Measurements from ENCODE around the gene RALGPS1. TPM values are rescaled to one million over a fixed set of nuclear protein-coding genes. Genes with fewer than 3 reads are reported as not detected.
A peak's percentile ranks its signal among the peaks of the same experiment; 100 is the strongest.

Gene RALGPS1
- total RNA-seq, 1 donor from 2014 or later = 15.2 TPM

DNA sequence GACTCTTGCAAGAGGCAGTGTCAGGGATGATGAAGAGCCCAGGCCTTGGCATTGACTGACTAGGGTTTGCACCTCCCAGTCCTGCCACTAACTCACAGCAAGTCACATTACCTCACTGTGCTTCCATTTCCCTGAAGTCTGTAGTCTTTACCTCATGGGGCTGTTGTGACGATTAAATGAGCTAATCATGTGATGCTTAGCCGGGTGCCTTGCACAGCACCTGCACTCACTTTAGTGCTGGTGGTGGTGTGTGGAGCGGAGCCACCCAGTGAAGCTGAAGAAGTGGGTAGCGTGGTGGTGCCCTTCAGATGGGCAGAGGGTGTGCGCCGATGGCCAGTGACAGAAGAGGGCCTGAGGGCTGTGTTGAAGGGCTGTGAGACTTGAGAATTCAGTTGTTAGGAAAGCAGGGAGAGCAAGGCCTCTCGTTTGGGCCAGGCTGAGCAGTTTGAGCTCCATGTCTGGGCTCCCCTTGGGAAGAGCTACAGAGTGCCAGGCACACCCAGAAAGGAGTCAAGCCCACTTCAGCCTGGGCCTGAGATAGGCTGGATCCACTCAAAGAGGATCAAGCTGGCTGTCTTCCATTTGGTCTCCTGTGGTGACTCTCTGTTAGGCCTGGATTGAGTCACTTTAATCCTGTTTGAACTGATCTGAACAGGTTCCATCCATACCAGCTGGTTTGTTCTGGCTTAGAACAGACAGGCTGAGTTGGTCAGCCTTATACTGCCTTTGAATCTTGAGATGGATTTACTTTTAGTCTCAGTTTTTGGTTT is 42.5 kb downstream of the RALGPS1 start:
- intact Hi-C loops (cut with DNase I) = no loop called here

DNA sequence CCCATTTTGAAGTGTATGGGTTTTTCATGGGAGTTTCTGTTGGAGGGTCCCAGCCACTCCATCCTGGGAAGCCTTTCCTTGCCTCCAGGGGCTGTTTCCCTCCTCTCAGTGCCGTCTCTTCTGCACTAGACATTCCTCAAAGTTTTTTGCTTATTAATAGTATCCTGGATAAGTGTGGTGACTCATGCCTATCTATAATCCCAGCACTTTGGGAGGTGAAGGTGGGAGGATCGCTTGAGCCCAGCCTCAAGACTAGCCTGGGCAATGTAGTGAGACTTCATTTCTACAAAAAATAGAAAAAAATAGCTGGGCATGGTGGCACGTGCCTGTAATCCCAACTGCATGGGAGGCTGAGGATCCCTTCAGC is 43.1 kb downstream of the RALGPS1 start:
- Histone ChIP-seq H3K36me3 (no peaks in the 10 kb centered on the region), H3K4me1 (peaks cover 17% of the 10 kb centered on the region), H3K27me3 (no peaks in the 10 kb centered on the region), H3K9me3 (no peaks in the 10 kb centered on the region), H3K4me3 (no peak overlapping the region), H3K27ac (peak overlapping the region; percentile 47)
- peak in 1 of 2 donors; percentile 21 for TF ChIP-seq POLR2AphosphoS5 (IDR thresholded peaks at IDR 0.05; ENCODE audit: insufficient read depth in 1 of 2, low read depth in 1 of 2)
- TF ChIP-seq, protein P1, sequence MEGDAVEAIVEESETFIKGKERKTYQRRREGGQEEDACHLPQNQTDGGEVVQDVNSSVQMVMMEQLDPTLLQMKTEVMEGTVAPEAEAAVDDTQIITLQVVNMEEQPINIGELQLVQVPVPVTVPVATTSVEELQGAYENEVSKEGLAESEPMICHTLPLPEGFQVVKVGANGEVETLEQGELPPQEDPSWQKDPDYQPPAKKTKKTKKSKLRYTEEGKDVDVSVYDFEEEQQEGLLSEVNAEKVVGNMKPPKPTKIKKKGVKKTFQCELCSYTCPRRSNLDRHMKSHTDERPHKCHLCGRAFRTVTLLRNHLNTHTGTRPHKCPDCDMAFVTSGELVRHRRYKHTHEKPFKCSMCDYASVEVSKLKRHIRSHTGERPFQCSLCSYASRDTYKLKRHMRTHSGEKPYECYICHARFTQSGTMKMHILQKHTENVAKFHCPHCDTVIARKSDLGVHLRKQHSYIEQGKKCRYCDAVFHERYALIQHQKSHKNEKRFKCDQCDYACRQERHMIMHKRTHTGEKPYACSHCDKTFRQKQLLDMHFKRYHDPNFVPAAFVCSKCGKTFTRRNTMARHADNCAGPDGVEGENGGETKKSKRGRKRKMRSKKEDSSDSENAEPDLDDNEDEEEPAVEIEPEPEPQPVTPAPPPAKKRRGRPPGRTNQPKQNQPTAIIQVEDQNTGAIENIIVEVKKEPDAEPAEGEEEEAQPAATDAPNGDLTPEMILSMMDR (IDR thresholded peaks at IDR 0.05) = no peak
- TF ChIP-seq POLR2A (IDR thresholded peaks at IDR 0.05) = no peak
- intact Hi-C loops (cut with DNase I) = no loop called here
- no peak for DNase-seq (ENCODE audit: extremely low spot score in 2 of 2)

More for the DNA sequence above, 42.5 kb downstream of the RALGPS1 start:
- TF ChIP-seq POLR2A (IDR thresholded peaks at IDR 0.05) = no peak
- peak in 1 of 2 donors; percentile 32 for TF ChIP-seq POLR2AphosphoS5 (IDR thresholded peaks at IDR 0.05; ENCODE audit: insufficient read depth in 1 of 2, low read depth in 1 of 2)
- TF ChIP-seq, protein P1 (IDR thresholded peaks at IDR 0.05) = no peak
- Histone ChIP-seq H3K9me3 (no peaks in the 10 kb centered on the region), H3K4me3 (no peak overlapping the region), H3K27me3 (no peaks in the 10 kb centered on the region), H3K36me3 (no peaks in the 10 kb centered on the region), H3K27ac (peak overlapping the region; percentile 47), H3K4me1 (peaks cover 17% of the 10 kb centered on the region)
- DNase-seq (ENCODE audit: extremely low spot score in 2 of 2) = no peak

DNA sequence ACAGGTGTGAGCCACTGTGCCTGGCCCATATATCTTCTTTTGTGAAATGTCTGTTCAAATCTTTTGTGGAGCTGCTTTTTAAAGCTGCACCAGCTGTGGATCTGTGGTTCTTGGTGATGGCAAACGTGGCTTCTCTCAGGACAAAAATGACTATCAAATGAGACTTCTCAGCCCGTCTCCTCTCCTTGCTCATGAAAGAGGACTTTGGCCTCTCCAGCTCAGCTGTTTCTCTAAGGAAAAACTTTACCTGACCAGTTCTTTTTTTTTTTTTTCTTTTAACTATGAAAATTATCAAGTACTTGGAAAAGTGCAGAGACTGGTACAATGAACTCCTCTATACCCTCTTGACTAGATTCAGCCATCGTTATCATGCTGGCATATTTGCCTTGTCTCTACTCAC is 44.8 kb downstream of the RALGPS1 start:
- Histone ChIP-seq H3K9me3 (no peaks in the 10 kb centered on the region), H3K4me1 (peaks cover 17% of the 10 kb centered on the region), H3K36me3 (no peaks in the 10 kb centered on the region), H3K4me3 (no peak overlapping the region), H3K27me3 (no peaks in the 10 kb centered on the region), H3K27ac (no peak overlapping the region)
- no peak for DNase-seq (ENCODE audit: extremely low spot score in 2 of 2)
- TF ChIP-seq POLR2A (IDR thresholded peaks at IDR 0.05) = no peak
- TF ChIP-seq, protein P1 (IDR thresholded peaks at IDR 0.05) = no peak
- intact Hi-C loops (cut with DNase I) = no loop called here

DNA sequence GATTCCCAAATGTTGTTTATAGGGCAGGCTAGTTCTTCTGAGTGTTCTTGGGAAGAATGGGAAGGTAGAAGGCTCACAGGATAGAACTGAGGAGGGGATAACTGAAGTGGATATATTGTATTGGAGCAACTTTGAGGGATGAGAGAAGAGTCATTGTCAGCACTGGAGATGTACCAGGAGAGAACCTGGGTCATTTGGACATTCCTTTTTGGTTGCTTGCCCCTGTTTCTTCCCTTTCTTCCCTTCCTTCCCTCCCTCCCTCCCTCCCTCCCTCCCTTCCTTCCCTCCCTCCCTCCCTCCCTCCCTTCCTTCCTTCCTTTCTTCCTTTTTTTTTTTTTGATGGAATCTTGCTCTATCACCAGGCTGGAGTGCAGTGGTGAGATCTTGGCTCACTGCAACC is 45.3 kb downstream of the RALGPS1 start:
- intact Hi-C loops (cut with DNase I) = no loop called here
- DNase-seq (ENCODE audit: extremely low spot score in 2 of 2) = no peak
- Histone ChIP-seq H3K27ac (no peak overlapping the region), H3K9me3 (no peaks in the 10 kb centered on the region), H3K36me3 (no peaks in the 10 kb centered on the region), H3K4me3 (no peak overlapping the region), H3K27me3 (no peaks in the 10 kb centered on the region), H3K4me1 (peaks cover 17% of the 10 kb centered on the region)
- TF ChIP-seq, protein P1 (IDR thresholded peaks at IDR 0.05) = no peak
- TF ChIP-seq POLR2AphosphoS5 (IDR thresholded peaks at IDR 0.05; ENCODE audit: insufficient read depth in 1 of 2, low read depth in 1 of 2) (no peak), POLR2A (IDR thresholded peaks at IDR 0.05) (no peak)

DNA sequence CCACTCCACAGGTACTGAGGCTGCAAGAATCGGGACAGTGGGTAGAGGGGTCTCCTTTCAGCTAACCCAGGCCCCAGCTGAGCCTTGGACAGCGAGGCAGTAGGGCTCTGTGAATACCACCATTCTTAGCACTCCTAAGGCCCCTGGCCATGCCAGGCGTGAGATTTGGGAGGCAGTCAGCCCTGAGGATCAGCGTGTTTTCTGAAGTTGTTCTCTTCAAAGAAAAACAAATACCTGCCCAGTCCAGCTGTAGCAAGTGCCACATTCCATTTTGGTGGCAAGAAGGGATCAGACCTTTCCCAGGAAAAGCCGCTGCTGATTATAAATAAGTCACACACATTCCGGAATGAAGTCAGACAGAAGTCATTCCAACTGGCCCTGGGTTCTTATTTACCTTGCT is 47.8 kb downstream of the RALGPS1 start:
- H3K4me3 ChIP-seq = no peak overlapping the region
- H3K27me3 ChIP-seq = no peaks in the 10 kb centered on the region
- DNase-seq (ENCODE audit: extremely low spot score in 2 of 2) = no peak
- TF ChIP-seq, protein P1 (IDR thresholded peaks at IDR 0.05) = no peak
- TF ChIP-seq POLR2A (IDR thresholded peaks at IDR 0.05) (no peak), POLR2AphosphoS5 (IDR thresholded peaks at IDR 0.05; ENCODE audit: insufficient read depth in 1 of 2, low read depth in 1 of 2) (no peak)
- intact Hi-C loops (cut with DNase I) = no loop called here
- no peaks in the 10 kb centered on the region for H3K9me3 ChIP-seq
- H3K27ac ChIP-seq = no peak overlapping the region
- no peaks in the 10 kb centered on the region for H3K36me3 ChIP-seq
- peaks cover 11% of the 10 kb centered on the region for H3K4me1 ChIP-seq

Data from vagina (tissue), 2 donors.